GM12878 (cell line): Measurements from ENCODE around the gene ALDH1A1. TPM values are rescaled to one million over a fixed set of nuclear protein-coding genes. Genes with fewer than 3 reads are reported as not detected.

ENCODE experiments used
- ATAC-seq: fragments of 200-7000 bp; cut with Tn5 transposase; 3 replicates; pipeline ENCODE4 v1.9.1; 2020; ENCODE audit warnings: mild to moderate bottlenecking, moderate library complexity
- BruUV-seq: library from RNA; stranded (reverse); fragments of 400-500 nt; replicated peaks from 2 replicates; lab custom pipeline; 2021; lab: Mats Ljungman, UMichigan
- CTCF ChIA-PET: fragments of 300-600 bp; sonication (Branson Sonifier 250); formaldehyde crosslinking; extraction: SDS; loops from one replicate; lab custom pipeline; 2021; ENCODE audit warnings: inconsistent platforms; lab: Yijun Ruan, JAX
- POLR2A ChIA-PET: fragments of 350-600 bp; formaldehyde crosslinking; extraction: SDS; loops from one replicate; lab custom pipeline; 2021; ENCODE audit warnings: inconsistent platforms; lab: Charles Lee
- RAD21 ChIA-PET: fragments of 300-600 bp; sonication (Branson Sonifier 250); formaldehyde crosslinking; loops from one replicate; lab custom pipeline; 2023; ENCODE audit warnings: antibody characterized with exemption; ENCODE audit not compliant: unreplicated experiment; lab: Charles Lee
- SMC1A ChIA-PET: fragments of 300-600 bp; sonication (Branson Sonifier 250); formaldehyde crosslinking; loops from one replicate; lab custom pipeline; 2023; ENCODE audit not compliant: unreplicated experiment, uncharacterized antibody; lab: Charles Lee
- DNase-seq: peaks from one replicate; pipeline ENCODE4 v3.0.0-alpha.2; 2011; ENCODE audit warnings: low read depth, low spot score
- FAIRE-seq: peaks from 3 replicates; lab custom pipeline; 2011; peaks lifted over from hg19 to GRCh38; lab: Jason Lieb, UNC
- H2AFZ ChIP-seq: 2 replicates; pipeline ENCODE4 v1.6.0; 2011; ENCODE audit warnings: low read depth, low read length, control low read depth; ENCODE audit not compliant: control insufficient read depth
- H3K27ac ChIP-seq: 2 replicates; pipeline ENCODE4 v1.5.1; 2011; ENCODE audit warnings: control low read depth; ENCODE audit not compliant: control insufficient read depth, insufficient read depth
- H3K27me3 ChIP-seq, 2 experiments: replicated peaks in 1 of 2; 2 replicates each; pipeline versions ENCODE4 v1.6.0 to v1.6.1; 2011; ENCODE audit warnings: low read length in 1 of 2; ENCODE audit not compliant: control insufficient read depth in 2 of 2, insufficient read depth in 2 of 2
- H3K36me3 ChIP-seq, 2 experiments: 2 replicates each; pipeline ENCODE4 v1.5.1; 2011; ENCODE audit warnings: low read length in 1 of 2; ENCODE audit not compliant: control insufficient read depth in 2 of 2, insufficient read depth in 2 of 2
- H3K4me1 ChIP-seq: 2 replicates; pipeline ENCODE4 v1.6.1; 2011; ENCODE audit warnings: mild to moderate bottlenecking, low read length, moderate library complexity, mixed read lengths; ENCODE audit not compliant: control insufficient read depth, insufficient read depth
- H3K4me2 ChIP-seq: 2 replicates; pipeline ENCODE4 v1.6.0; 2011; ENCODE audit warnings: control low read depth; ENCODE audit not compliant: control insufficient read depth, insufficient read depth
- H3K4me3 ChIP-seq: fragments of 200-600 bp; sonication (generic); 2 replicates; pipeline ENCODE4 v1.5.1; 2016
- H3K79me2 ChIP-seq: 2 replicates; pipeline ENCODE4 v1.6.0; 2011; ENCODE audit warnings: low read length; ENCODE audit not compliant: control insufficient read depth, insufficient read depth
- H3K9ac ChIP-seq: 2 replicates; pipeline ENCODE4 v1.8.0; 2011; ENCODE audit warnings: low read length, control low read depth, mixed read lengths; ENCODE audit not compliant: control insufficient read depth, insufficient read depth
- H3K9me3 ChIP-seq: replicated peaks from 3 replicates; pipeline ENCODE4 v1.5.1; 2011; ENCODE audit warnings: mild to moderate bottlenecking, low read length; ENCODE audit not compliant: control insufficient read depth, insufficient read depth
- H4K20me1 ChIP-seq: 2 replicates; pipeline ENCODE4 v1.6.0; 2011; ENCODE audit not compliant: control insufficient read depth, insufficient read depth
- BHLHE40 ChIP-seq, 2 experiments: fragments of 450-650 bp in 1 of 2; IDR thresholded peaks; 2 replicates each; pipeline ENCODE4 v1.6.1; 2011 to 2017; ENCODE audit warnings: low read depth in 2 of 2, borderline replicate concordance in 1 of 2, improper control_type of control experiment in 1 of 2, low read length in 1 of 2, mild to moderate bottlenecking in 1 of 2
- CREB1 ChIP-seq: IDR thresholded peaks from 2 replicates; pipeline ENCODE4 v1.6.1; 2012; ENCODE audit warnings: low read depth, mild to moderate bottlenecking, inconsistent platforms
- E2F4 ChIP-seq: IDR thresholded peaks from 2 replicates; pipeline ENCODE4 v1.6.1; 2012; ENCODE audit warnings: low read depth, low read length, improper control_type of control experiment
- IRF4 ChIP-seq: IDR thresholded peaks from 2 replicates; pipeline ENCODE4 v1.6.1; 2011; ENCODE audit warnings: low read depth, low read length
- PAX5 ChIP-seq: IDR thresholded peaks from 2 replicates; pipeline ENCODE4 v1.6.1; 2011; ENCODE audit warnings: low read depth, low read length, borderline replicate concordance
- PML ChIP-seq: IDR thresholded peaks from 2 replicates; pipeline ENCODE4 v1.6.1; 2012; ENCODE audit warnings: low read length, inconsistent platforms
- TAF1 ChIP-seq: IDR thresholded peaks from 2 replicates; pipeline ENCODE4 v1.6.1; 2011; ENCODE audit warnings: mild to moderate bottlenecking, low read depth, low read length, borderline replicate concordance
- TBL1XR1 ChIP-seq: IDR thresholded peaks from 2 replicates; pipeline ENCODE4 v1.6.1; 2012; ENCODE audit warnings: low read depth, low read length, improper control_type of control experiment
- TCF3 ChIP-seq: IDR thresholded peaks from 2 replicates; pipeline ENCODE4 v1.6.1; 2012; ENCODE audit warnings: low read depth, mild to moderate bottlenecking, low read length, borderline replicate concordance; ENCODE audit not compliant: insufficient read depth
- ZNF384 ChIP-seq: IDR thresholded peaks from 2 replicates; pipeline ENCODE4 v1.6.1; 2012; ENCODE audit warnings: low read depth, mild to moderate bottlenecking, low read length, improper control_type of control experiment, borderline replicate concordance
- ZNF687 ChIP-seq: fragments of 450-650 bp; IDR thresholded peaks from 2 replicates; pipeline ENCODE4 v1.6.1; 2017; ENCODE audit warnings: mild to moderate bottlenecking, moderate library complexity
- WGBS: methylation state at CpG from one replicate; pipeline ENCODE4 v1.1.6; 2016; ENCODE audit warnings: low lambda C conversion rate; ENCODE audit not compliant: insufficient replicate concordance, insufficient coverage; ENCODE audit errors: missing lambda C conversion rate; 5-methylcytosine and 5-hydroxymethylcytosine counted together
- in situ Hi-C: fragments of 300-500 bp; cut with MboI; formaldehyde crosslinking; loops from 9 replicates; pipeline ENCODE4 v1.14.3; 2018; ENCODE audit warnings: mixed read lengths
- intact Hi-C: fragments of 100-400 bp; cut with micrococcal nuclease; formaldehyde crosslinking; loops from one replicate; pipeline ENCODE4 v1.14.2; 2022; ENCODE audit not compliant: unreplicated experiment
- polyA plus RNA-seq, 11 experiments: library from polyadenylated mRNA; depleted of rRNA in 4 of 11; unstranded in 6 of 11; stranded (reverse) in 5 of 11; fragments of >200 nt; fragmentation: Nextera tagmentation in 4 of 11; fragmentation: Illumina TruSeq in 1 of 11; extraction: Ambion mirVana in 4 of 11; extraction: Trizol in 1 of 11; gene quantifications; 1 replicate in 1 of 11; 2 replicates in 10 of 11; pipeline versions ENCODE4 v1.2.1 to v1.2.3, GENCODE V29; 2011 to 2016; ENCODE audit warnings: inconsistent platforms in 2 of 11, missing spikeins in 2 of 11, low read depth in 1 of 11
- total RNA-seq, 4 experiments: library from RNA; depleted of rRNA in 3 of 4; stranded (reverse); fragments of >200 nt in 3 of 4; fragmentation: Illumina TruSeq in 1 of 4; extraction: Trizol in 1 of 4; gene quantifications; 2 replicates each; pipeline versions ENCODE4 v1.2.1 to v1.2.3, GENCODE V29; 2013 to 2021
- TF ChIP-seq, protein P1 (sequence below): fragments of 150-350 bp; IDR thresholded peaks from 2 replicates; pipeline ENCODE4 v1.6.1; 2016; ENCODE audit warnings: low read depth, low read length

Gene ALDH1A1
- total and polyA plus RNA-seq, 10 of the 15 experiments (the other 5 are each of a cell fraction or from before 2014, with no cell fraction given) = 0.03 to 0.54 TPM; not detected in 8

GRCh38 chr9:72857624-72857996 is 95.2 kb downstream of the ALDH1A1 start:
- no peaks in the 10 kb centered on the region for H3K36me3 ChIP-seq
- ChIA-PET CTCF (interaction anchor here (0.7 to 3.3 kb wide), 24 partner anchors 11 to 578 kb away, joined by 3 to 44 read pairs (median 4); no protein-coding TSS in a partner anchor), RAD21 (interaction anchor here (1.3 to 2.1 kb wide), 5 partner anchors 19 to 576 kb away, joined by 3 to 13 read pairs (median 4); no protein-coding TSS in a partner anchor), SMC1A (interaction anchor here (0.8 to 3.0 kb wide), 11 partner anchors 10 to 324 kb away, joined by 3 to 24 read pairs (median 3); no protein-coding TSS in a partner anchor), POLR2A (no interaction called here)
- no peaks in the 10 kb centered on the region for H3K79me2 ChIP-seq
- H3K4me3 ChIP-seq = no peak overlapping the region
- no peak overlapping the region for H3K9ac ChIP-seq
- H4K20me1 ChIP-seq = no peaks in the 10 kb centered on the region
- ATAC-seq (no peak), DNase-seq (no peak), FAIRE-seq (no peak)
- H3K9me3 ChIP-seq = no peaks in the 10 kb centered on the region
- 98% methylated on average over 2 of the region's 2 CpGs for WGBS
- H3K4me1 ChIP-seq = no peaks in the 10 kb centered on the region
- BruUV-seq = no TSS peak
- intact Hi-C loops (loop anchor here (2.0 to 5.0 kb wide), 2 partner anchors 225 to 325 kb away; no protein-coding TSS in a partner anchor), in situ Hi-C loops (loop anchor here (5.0 to 10.0 kb wide), 2 partner anchors 230 to 327 kb away; no protein-coding TSS in a partner anchor)
- TF ChIP-seq PAX5 (no peak), IRF4 (no peak), PML (no peak), TAF1 (no peak), TCF3 (no peak), E2F4 (no peak), BHLHE40 (IDR thresholded peaks at IDR 0.05; ENCODE audit: borderline replicate concordance in 1 of 2, low read depth in 2 of 2, low read length in 1 of 2) (no peak), CREB1 (no peak), ZNF687 (no peak), ZNF384 (no peak), TBL1XR1 (no peak)
- TF ChIP-seq, protein P1, sequence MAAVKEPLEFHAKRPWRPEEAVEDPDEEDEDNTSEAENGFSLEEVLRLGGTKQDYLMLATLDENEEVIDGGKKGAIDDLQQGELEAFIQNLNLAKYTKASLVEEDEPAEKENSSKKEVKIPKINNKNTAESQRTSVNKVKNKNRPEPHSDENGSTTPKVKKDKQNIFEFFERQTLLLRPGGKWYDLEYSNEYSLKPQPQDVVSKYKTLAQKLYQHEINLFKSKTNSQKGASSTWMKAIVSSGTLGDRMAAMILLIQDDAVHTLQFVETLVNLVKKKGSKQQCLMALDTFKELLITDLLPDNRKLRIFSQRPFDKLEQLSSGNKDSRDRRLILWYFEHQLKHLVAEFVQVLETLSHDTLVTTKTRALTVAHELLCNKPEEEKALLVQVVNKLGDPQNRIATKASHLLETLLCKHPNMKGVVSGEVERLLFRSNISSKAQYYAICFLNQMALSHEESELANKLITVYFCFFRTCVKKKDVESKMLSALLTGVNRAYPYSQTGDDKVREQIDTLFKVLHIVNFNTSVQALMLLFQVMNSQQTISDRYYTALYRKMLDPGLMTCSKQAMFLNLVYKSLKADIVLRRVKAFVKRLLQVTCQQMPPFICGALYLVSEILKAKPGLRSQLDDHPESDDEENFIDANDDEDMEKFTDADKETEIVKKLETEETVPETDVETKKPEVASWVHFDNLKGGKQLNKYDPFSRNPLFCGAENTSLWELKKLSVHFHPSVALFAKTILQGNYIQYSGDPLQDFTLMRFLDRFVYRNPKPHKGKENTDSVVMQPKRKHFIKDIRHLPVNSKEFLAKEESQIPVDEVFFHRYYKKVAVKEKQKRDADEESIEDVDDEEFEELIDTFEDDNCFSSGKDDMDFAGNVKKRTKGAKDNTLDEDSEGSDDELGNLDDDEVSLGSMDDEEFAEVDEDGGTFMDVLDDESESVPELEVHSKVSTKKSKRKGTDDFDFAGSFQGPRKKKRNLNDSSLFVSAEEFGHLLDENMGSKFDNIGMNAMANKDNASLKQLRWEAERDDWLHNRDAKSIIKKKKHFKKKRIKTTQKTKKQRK = no peak
- H3K4me2 ChIP-seq = no peak overlapping the region
- H3K27ac ChIP-seq = no peak overlapping the region
- H2AFZ ChIP-seq = no peak overlapping the region
- H3K27me3 ChIP-seq = no peaks in the 10 kb centered on the region
